D341Med (cell line): ENCODE results near the gene NLRP13.
"Not testable (repeated sequence)": the region's sequence is repeated elsewhere in the genome, so short reads cannot be mapped to it uniquely, and the experiment has no call there.

ENCODE experiments used
- DNase-seq: peaks from one replicate; pipeline ENCODE4 v3.0.0; 2012; ENCODE audit warnings: low spot score

Gene NLRP13, protein sequence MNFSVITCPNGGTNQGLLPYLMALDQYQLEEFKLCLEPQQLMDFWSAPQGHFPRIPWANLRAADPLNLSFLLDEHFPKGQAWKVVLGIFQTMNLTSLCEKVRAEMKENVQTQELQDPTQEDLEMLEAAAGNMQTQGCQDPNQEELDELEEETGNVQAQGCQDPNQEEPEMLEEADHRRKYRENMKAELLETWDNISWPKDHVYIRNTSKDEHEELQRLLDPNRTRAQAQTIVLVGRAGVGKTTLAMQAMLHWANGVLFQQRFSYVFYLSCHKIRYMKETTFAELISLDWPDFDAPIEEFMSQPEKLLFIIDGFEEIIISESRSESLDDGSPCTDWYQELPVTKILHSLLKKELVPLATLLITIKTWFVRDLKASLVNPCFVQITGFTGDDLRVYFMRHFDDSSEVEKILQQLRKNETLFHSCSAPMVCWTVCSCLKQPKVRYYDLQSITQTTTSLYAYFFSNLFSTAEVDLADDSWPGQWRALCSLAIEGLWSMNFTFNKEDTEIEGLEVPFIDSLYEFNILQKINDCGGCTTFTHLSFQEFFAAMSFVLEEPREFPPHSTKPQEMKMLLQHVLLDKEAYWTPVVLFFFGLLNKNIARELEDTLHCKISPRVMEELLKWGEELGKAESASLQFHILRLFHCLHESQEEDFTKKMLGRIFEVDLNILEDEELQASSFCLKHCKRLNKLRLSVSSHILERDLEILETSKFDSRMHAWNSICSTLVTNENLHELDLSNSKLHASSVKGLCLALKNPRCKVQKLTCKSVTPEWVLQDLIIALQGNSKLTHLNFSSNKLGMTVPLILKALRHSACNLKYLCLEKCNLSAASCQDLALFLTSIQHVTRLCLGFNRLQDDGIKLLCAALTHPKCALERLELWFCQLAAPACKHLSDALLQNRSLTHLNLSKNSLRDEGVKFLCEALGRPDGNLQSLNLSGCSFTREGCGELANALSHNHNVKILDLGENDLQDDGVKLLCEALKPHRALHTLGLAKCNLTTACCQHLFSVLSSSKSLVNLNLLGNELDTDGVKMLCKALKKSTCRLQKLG

DNA sequence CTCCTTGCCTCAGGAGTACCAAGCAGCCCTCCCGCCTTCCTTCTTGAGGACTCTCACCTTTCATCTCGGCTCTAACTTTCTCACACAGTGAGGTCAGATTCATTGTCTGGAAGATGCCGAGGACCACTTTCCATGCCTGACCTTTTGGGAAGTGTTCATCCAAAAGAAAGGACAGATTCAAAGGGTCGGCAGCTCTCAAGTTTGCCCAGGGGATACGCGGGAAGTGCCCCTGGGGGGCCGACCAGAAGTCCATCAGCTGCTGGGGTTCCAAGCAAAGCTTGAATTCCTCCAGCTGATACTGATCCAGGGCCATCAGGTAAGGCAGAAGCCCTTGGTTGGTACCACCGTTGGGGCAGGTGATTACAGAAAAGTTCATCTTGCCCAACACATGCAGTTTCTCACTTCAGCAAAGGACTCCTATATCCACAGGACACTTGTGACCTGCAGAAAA lies at the start of gene NLRP13:
NLRP13 (minus strand) TSS at position 401 of the 451 bp plus-strand sequence; CDS start at position 376, 25 bp downstream.
- no peak for DNase-seq

DNA sequence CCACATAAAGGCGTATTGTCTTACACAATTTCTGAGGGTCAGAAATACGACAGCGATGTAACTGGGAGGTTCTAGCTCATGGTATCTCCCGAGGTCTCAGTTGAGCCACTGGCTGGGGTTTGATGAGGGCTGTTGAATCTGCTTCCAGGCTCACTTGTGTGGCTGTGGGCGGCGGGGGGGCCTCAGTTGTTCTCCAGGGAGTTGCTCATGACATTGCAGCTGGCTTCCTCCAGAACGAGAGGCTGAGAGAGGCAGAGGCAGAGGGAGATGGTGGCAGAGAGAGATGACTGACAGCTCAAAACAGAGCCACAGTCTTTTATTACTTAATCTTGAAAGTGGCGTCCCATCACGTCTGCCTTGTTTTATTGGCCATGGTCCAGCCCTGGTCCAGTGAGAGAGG lies 48.3 kb upstream of the NLRP13 start:
- DNase-seq: no peak

DNA sequence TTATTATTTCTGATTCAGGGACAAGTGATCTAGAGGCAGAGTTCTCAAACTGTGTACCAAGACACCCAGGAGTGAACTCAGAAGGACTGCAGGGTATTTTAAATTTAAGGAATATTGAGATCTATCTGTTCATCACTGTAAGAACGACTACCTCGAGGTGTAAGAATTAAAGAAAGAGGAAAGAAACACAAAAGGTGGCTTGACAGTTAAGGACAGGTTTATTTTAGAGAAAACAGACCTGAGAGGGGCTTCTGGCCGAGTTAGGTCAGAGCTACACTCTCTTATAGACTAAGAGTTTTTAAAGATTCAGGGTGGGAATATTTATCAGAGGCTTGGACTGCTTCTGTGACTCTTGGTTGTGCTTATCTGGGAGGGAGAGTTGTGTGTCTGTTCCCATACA lies 41.8 kb upstream of the NLRP13 start:
- DNase-seq: no peak

DNA sequence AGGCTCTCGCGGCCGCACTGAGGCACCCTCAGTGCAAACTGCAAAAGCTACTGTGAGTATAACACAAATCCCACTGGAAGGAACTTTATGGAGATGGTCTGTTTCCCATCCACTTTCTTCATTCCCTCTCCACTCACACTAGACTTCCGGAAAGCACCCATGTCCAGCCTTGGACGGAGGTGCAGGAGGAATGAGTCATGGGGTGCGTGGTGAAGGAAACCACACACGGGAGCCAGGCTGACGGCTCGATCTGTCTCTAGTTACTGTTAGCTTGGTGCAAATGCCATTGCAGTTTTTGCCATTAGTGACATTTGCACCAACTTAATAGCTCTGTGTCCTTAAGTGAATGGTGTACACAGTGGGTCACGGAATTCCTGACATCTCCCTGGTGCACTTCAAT lies 30.1 kb upstream of the NLRP13 start:
- no peak for DNase-seq

DNA sequence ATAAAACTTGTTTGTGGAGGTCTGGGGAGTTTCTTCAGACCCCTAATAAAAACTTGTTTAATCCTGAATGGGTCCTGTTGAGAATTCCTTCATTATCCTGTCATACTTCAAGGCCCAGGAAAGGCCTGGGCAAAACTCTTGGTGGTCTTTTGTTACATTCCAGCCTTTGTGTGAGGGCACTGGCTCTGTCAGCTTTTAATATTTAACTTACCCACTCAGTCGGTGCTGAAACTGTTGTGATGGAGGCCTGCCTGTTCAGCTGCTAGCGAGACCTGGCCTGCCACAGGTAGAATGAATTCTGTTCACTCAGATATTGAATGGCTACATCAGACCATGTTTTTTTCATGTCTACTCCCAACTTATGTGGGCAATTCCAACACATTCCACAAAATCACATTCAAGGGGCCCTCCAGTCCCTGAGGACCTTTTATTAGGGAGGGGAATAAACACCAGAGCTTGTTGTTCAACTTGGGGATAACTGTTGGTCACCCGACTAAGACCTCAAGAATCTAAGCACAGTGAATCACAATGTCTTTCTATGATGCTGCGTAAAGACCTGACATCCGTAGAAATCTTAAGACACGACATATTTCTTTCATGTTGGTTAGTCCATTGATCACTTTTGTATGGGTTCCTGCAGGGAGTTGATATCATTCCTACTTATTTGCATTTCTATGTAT lies 28.0 kb upstream of the NLRP13 start:
- no peak for DNase-seq

DNA sequence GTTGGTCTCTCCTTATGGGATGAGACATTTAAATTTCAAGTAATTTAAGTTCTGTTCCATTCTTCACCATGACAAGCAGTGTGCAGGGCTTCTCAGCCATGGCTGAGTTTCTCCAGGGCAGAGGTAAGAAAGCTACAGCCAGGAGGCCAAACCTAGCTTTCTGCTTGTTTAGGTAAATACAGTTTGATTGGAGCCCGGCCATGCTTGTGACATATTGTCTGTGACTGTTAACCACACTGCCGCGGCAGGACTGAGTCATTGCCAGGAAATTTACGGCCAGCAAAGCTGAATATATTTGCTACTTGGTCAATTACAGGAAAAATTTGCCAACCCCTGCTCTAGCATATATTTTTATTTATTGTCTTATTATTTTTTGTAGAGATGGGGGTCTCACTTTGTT lies 26.2 kb upstream of the NLRP13 start:
- no peak for DNase-seq

DNA sequence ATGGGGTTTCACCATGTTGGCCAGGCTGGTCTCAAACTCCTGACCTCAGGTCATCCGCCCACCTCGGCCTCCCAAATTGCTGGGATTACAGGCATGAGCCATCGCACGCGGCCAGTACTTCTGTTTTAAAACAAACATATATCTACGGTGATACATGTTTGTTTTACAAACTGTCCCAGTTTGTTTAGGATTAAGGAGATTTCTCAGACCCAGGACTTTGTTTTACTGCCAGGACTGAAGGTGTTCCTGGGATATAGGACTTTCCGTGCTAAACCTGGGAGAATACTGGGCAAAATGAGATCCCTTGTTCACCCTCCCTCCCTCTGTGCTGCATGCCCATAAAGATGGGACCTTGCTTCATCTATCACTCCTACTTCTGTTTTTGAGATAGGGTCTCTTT lies 24.3 kb upstream of the NLRP13 start:
- DNase-seq: no peak

DNA sequence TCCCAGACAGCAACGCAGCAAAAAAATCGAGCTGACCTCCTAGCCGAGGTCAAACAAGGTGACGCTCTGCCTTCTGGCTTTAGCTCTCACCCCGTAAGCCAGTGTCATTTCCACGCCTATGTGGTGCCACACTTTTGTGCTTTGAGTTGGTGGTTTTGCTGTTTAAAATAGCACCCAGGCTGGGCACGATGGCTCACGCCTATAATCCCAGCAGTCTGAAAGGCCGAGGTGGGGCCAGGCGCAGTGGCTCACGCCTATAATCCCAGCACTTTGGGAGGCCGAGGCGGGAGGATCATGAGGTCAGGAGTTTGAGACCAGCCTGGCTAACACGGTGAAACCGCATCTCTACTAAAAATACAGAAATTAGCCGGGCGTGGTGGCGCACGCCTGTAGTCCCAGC lies 18.4 kb upstream of the NLRP13 start:
- not testable (repeated sequence) for DNase-seq

DNA sequence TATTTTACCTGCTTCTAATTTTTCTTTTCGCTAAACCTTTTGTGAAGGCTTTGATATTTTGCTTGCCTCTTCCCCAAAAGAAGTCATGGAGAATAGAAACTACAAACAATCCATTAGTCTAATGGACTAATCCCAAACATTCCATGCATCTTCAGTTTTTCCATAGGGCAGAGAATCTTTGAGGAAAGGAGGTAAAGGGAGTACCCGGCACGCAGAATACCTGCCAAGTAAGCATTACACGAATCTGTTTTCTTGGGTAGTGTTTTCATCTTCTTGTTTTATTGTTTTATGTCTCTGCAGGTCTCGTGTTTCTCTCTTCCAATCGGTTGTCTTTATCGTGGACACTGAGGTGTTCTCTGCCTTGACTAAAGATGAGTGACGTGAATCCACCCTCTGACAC lies 15.4 kb upstream of the NLRP13 start, which contains the start of gene NLRP8:
NLRP8 (plus strand) TSS at position 301 of the 400 bp plus-strand sequence.
- no peak for DNase-seq

DNA sequence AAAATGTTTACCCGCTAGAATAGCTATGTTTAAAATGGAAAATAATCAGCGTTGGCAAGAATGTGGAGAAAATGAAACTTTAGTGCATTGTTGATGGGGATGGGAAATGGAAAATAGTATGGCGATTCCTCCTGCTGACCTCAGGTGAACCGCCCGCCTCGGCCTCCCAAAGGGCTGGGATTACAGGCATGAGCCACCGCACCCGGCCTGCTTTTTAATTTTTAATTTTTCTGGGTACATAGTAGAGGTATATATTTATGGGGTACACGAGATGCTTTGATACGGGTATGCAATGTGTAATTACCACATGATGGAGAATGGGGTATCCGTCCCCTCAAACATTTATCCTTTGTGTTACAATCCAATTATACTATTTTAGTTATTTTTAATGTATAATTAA lies 8.2 kb upstream of the NLRP13 start:
- DNase-seq: no peak

DNA sequence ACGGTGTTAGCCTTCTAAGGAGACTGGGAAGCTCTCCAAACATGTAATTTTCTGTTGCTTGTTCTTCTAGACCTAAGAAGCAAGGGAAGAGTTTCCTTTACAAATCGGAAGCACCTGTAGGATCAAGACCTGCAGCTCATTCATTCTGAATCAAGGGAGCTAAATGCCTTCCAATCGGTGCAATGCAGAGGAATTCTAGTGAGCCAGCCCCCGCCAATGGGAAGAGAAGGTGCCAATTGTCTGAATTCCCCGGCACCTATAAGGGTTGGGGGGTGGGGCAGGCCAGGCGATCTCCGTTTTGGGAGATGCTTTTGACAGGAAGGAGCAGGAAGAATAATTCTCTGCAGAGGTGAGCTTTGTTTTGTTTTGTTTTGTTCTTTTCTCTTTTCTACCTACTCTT lies 7.1 kb upstream of the NLRP13 start:
- DNase-seq: no peak

DNA sequence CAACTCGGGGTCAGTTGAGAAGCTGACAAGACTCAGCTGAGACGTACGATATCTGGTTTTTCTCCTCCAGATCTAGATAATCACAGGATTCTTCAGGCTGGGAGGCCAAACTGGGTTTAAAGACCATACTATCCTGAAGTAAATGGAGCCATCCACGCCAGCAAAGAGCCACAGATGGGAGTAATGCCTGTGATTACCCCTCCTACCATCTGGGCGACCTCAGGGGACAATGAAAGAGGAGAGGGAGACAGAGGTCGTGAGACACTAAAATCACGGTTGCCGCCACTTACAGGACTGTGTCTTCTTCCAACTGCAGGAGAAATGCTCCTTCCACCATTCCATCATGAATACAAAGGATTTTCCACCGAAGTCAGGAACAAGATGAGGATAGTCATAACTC lies 3.1 kb upstream of the NLRP13 start:
- no peak for DNase-seq

DNA sequence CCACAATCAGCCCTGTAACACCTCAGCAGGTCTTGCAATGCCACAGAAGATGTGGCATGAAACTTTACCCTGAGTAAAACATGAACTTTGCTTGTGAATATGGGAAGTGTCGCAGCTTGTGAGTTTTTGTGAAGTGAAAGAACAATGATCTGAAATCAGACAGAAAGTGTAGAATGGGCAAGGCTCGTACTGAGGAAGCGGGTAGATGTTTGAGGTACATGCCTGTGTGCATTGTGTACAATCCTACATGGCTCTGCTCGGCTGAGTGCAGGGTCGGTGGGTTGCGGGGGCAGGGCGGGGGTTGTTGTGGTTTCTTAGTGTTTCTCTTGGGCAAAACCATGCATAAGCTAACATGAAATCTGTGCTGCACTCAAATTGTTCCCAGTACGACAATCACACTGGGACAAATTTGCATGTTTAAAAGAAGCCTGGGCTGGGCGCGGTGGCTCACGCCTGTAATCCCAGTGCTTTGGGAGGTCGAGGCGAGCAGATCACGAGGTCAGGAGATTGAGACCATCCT lies 1.1 kb downstream of the NLRP13 start:
- no peak for DNase-seq

DNA sequence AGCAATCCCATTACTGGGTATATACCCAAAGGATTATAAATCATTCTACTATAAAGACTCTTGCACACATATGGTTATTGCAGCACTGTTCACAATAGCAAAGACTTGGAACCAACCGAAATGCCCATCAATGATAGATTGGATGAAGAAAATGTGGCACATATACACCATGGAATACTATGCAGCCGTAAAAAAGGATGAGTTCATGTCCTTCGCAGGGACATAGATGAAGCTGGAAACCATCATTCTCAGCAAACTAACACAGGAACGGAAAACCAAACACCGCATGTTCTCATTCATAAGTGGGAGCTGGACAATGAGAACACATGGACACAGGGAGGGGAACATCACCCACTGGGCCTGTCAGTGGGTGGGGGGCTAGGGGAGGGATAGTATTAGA lies 2.9 kb downstream of the NLRP13 start:
- not testable (repeated sequence) for DNase-seq

DNA sequence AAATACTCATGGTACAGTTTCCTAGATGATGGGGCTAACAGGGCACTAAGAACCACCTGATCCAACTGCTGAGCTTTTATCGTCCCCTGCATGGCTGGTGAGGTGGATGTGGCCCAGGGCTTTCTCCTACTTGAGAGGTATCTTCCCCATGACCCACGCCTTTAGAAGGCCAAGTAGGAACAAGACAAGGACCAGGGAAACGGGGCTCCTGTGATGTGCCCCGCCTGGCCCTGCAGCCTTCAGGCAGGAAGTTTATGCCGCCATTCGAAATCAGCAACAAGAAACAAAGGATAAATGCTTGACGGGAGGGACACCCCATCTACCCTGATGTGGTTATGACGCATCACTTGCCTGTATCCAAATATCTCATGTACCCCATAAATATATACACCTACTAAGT lies 4.1 kb downstream of the NLRP13 start:
- DNase-seq: no peak

DNA sequence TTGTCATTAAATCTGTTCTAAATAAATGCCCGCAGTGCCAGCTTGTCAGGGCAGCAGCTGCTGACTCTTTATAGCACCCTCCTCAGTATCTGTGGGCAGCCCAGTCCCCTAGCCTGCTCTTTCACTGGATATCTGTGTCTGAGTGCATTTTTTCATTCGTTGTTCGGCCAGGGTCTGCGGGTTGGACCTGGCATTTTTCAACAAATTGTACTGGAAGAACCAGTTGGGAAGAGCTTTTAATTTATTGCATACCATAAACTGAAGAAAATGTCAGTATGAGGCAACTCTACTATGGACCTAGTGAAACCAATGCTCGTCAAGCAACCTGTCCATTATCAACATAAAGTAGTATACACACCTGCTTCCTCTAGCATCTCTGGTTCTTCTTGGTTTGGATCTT lies 8.6 kb downstream of the NLRP13 start:
- DNase-seq: no peak

DNA sequence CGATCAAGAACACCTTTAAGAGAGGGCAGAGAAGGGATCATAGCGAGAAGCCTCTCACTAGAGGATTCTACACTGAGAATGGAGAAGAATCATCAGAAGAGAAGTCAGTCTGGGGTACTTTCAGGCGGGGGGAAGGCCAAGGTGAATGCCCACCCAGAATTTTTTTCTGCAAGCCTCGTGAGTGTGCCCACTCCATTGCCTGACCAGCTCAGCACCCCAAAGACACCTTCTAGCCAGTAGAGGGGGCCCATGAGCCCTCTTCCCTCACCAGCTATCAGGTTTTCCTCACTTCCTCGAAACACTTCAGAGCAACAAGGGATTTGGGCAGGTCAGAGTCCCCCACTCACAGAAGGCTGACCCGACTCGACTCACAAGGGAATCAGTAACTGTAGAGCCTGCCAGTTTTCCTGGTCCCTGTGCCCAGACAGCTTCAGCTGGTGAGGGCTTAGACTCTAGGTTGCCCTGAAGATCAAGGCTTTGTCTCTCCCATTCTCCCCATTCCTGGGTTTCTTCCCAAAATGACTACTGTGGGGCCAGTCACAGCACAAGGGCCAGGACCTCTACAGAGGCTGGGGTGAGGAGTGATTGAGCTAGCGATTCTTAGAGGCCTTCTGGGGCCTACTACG lies 18.4 kb downstream of the NLRP13 start:
- DNase-seq: peak; percentile 51

DNA sequence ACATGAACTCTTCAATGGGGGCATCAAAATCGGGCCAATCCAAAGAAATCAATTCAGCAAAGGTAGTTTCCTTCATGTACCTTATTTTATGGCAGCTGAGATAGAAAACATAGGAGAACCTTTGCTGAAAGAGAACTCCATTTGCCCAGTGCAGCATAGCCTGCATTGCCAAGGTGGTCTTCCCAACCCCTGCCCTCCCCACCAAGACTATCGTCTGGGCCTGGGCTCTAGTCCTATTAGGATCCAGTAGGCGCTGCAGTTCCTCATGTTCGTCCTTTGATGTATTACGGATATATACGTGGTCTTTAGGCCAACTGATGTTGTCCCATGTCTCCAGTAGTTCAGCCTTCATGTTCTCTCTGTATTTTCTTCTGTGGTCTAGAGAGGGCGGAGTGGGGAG lies 19.2 kb downstream of the NLRP13 start:
- no peak for DNase-seq

DNA sequence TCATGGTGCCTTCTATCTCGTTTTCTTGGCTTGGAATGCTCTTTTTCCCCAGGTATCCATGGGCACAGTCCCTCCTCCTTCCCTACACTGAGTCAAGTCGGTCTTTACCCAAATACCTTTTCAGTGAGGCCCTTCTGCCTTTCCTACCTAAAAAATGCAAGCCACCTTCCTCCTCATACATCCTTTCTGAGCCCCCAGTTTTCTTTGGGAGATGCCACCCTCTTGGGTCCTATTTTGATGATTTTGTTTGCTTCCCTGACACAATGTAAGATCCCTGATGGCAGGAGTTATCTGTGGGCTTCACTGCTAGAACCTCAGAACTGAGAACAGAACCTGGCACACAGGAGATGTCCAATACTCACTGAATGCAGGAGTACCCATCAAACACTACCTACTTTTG lies 22.3 kb downstream of the NLRP13 start:
- no peak for DNase-seq

DNA sequence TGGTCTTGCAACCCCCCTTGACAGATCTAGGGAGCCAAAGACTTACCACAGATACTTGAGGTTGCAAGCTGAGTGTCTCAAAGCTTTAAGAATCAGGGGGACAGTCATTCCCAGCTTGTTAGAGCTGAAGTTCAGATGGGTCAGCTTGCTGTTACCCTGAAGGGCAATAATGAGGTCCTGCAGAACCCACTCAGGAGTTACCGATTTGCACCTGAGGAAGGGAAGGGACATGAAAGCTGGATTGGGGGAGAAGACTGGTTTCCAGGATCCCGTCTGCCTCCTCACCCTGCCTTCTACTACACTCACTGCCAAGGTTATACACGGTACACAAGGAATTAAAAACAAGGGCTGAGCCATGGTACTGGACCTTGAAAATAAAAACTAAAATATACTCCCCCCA lies 24.4 kb downstream of the NLRP13 start:
- DNase-seq: no peak

DNA sequence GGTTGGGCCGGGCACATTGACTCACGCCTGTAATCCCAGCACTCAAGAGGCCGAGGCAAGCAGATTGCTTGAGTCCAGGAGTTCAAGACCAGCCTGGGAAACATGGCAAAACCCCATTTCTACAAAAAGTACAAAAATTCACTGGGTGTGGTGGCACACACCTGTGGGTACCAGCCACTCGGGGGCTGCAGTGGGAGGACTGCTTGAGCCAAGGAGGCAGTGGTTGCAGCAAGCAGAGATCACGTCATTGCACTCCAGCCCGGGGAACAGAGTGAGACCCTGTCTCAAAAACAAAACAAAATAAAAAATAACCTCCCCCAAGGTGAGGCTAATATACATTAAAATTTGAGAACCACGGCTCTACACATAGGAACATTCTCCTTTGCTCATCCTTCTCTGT lies 24.9 kb downstream of the NLRP13 start:
- no peak for DNase-seq
